ENCODE measurements around the gene SRBD1. TPM values are rescaled to one million over a fixed set of nuclear protein-coding genes. Genes with fewer than 3 reads are reported as not detected.

SRBD1 gene
- total and polyA plus RNA-seq, 2 experiments from 2014 or later: 10.6 to 13.7 TPM

- DNase-seq (ENCODE audit: low read depth in 1 of 2, low spot score in 1 of 2): no peak
- no peaks in the 10 kb centered on the region for H3K36me3 ChIP-seq
- no peaks in the 10 kb centered on the region for H3K9me3 ChIP-seq (ENCODE audit: low read depth)
- no peak overlapping the region for H3K4me3 ChIP-seq
- no peaks in the 10 kb centered on the region for H3K4me1 ChIP-seq (ENCODE audit: low read depth)
- H3K27ac ChIP-seq: no peak overlapping the region
- H3K27me3 ChIP-seq: no peaks in the 10 kb centered on the region
- TF ChIP-seq, protein P1, sequence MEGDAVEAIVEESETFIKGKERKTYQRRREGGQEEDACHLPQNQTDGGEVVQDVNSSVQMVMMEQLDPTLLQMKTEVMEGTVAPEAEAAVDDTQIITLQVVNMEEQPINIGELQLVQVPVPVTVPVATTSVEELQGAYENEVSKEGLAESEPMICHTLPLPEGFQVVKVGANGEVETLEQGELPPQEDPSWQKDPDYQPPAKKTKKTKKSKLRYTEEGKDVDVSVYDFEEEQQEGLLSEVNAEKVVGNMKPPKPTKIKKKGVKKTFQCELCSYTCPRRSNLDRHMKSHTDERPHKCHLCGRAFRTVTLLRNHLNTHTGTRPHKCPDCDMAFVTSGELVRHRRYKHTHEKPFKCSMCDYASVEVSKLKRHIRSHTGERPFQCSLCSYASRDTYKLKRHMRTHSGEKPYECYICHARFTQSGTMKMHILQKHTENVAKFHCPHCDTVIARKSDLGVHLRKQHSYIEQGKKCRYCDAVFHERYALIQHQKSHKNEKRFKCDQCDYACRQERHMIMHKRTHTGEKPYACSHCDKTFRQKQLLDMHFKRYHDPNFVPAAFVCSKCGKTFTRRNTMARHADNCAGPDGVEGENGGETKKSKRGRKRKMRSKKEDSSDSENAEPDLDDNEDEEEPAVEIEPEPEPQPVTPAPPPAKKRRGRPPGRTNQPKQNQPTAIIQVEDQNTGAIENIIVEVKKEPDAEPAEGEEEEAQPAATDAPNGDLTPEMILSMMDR (IDR thresholded peaks at IDR 0.05; ENCODE audit: low read depth, low read length): no peak
Observed at GRCh38 chr2:45582522-45582921, 28.5 kb downstream of the SRBD1 start.

DNA sequence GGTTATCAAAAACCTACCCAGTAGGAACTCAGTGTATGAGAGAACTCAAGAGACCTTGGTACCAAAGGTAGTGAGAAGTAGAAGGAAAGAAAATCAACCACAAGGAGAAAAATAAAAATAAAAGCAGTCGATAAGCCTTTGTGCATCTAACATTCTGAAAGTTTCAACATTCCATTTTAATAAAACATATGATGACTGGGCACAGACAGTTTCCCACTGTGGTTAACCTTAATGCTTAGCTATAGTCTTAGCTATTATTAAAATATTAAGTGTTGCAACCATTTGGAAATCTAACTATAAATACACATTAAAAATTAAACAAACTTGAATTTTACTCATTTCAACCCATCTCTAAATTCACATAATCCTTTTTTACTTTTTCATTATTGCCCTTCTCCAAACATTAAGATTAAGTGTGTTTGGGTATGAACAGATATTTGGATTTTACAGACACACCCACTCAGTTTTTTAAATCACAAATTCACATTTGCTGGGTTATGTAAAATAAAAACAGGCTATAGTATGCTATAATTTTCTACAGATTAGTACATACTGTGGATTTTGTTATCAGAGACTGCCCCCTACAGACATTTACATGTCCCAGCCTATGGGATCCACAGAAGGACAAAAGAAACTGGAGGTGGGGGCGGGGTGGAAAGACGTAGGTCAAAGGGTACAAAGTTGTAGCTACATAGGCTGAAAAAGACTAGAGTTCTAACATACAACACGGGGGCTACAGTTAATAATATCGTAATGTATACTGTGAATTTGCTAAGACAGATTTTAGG, 32.8 kb downstream of the SRBD1 start:
- no peaks in the 10 kb centered on the region for H3K9me3 ChIP-seq (ENCODE audit: low read depth)
- TF ChIP-seq, protein P1 (IDR thresholded peaks at IDR 0.05; ENCODE audit: low read depth, low read length): peak; percentile 48
- H3K36me3 ChIP-seq: no peaks in the 10 kb centered on the region
- no peak overlapping the region for H3K4me3 ChIP-seq
- no peaks in the 10 kb centered on the region for H3K27me3 ChIP-seq
- peak; percentile 21 to 59 for DNase-seq (ENCODE audit: low read depth in 1 of 2, low spot score in 1 of 2)
- H3K27ac ChIP-seq: no peak overlapping the region
- no peaks in the 10 kb centered on the region for H3K4me1 ChIP-seq (ENCODE audit: low read depth)

GRCh38 chr2:45577441-45577840, 33.6 kb downstream of the SRBD1 start:
- TF ChIP-seq, protein P1 (IDR thresholded peaks at IDR 0.05; ENCODE audit: low read depth, low read length): no peak
- Histone ChIP-seq H3K27ac (no peak overlapping the region), H3K36me3 (peaks cover 7% of the 10 kb centered on the region), H3K27me3 (no peaks in the 10 kb centered on the region), H3K4me1 (ENCODE audit: low read depth) (no peaks in the 10 kb centered on the region), H3K9me3 (ENCODE audit: low read depth) (no peaks in the 10 kb centered on the region), H3K4me3 (no peak overlapping the region)
- DNase-seq (ENCODE audit: low read depth in 1 of 2, low spot score in 1 of 2): no peak

DNA sequence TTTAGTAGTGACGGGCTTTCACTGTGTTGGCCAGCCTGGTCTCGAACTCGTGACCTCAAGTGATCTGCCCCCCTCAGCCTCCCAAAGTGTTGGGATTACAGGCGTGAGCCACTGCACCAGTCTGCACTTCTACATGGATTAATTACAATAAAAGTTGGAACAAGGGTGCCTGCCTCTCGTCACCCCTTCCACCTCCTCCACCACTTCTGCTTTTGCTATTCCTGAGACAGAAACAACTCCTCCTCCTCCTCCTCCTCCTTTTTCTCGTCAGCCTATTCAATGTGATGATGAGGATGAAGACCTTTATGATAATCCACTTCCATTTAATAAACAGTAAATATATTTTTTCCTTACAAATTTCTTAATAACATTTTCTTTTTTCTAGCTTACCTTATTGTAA, 35.2 kb downstream of the SRBD1 start:
- Histone ChIP-seq H3K4me3 (no peak overlapping the region), H3K27me3 (no peaks in the 10 kb centered on the region), H3K27ac (no peak overlapping the region), H3K4me1 (ENCODE audit: low read depth) (no peaks in the 10 kb centered on the region), H3K36me3 (peaks cover 7% of the 10 kb centered on the region), H3K9me3 (ENCODE audit: low read depth) (no peaks in the 10 kb centered on the region)
- TF ChIP-seq, protein P1 (IDR thresholded peaks at IDR 0.05; ENCODE audit: low read depth, low read length): no peak
- DNase-seq (ENCODE audit: low read depth in 1 of 2, low spot score in 1 of 2): no peak

- Histone ChIP-seq H3K9me3 (ENCODE audit: low read depth) (no peaks in the 10 kb centered on the region), H3K27ac (no peak overlapping the region), H3K4me3 (no peak overlapping the region), H3K4me1 (ENCODE audit: low read depth) (no peaks in the 10 kb centered on the region), H3K27me3 (no peaks in the 10 kb centered on the region), H3K36me3 (peaks cover 7% of the 10 kb centered on the region)
- TF ChIP-seq, protein P1 (IDR thresholded peaks at IDR 0.05; ENCODE audit: low read depth, low read length): no peak
- no peak for DNase-seq (ENCODE audit: low read depth in 1 of 2, low spot score in 1 of 2)
Observed at GRCh38 chr2:45572979-45573378, 38.1 kb downstream of the SRBD1 start.
